Transverse colon (tissue), 3 donors: ENCODE results near the gene UNC119.

Experiments used
- CTCF ChIP-seq, 5 experiments: fragments of 200-600 bp in 3 of 5; fragments of 450-650 bp in 2 of 5; sonication (generic) in 3 of 5; IDR thresholded peaks; 1 replicate in 2 of 5; 2 replicates in 3 of 5; pipeline ENCODE4 v1.5.1; 2016 to 2017; ENCODE audit warnings: antibody characterized with exemption in 5 of 5, inconsistent platforms in 3 of 5, mild to moderate bottlenecking in 2 of 5, moderate library complexity in 1 of 5
- EP300 ChIP-seq: sonication (generic); formaldehyde crosslinking; IDR thresholded peaks from one replicate; pipeline ENCODE4 v1.6.1; 2017; ENCODE audit warnings: antibody characterized with exemption, low read depth
- POLR2A ChIP-seq: fragments of 450-650 bp; IDR thresholded peaks from one replicate; pipeline ENCODE4 v1.6.1; 2016; ENCODE audit warnings: antibody characterized with exemption, mild to moderate bottlenecking, moderate library complexity

- no peak for TF ChIP-seq CTCF (IDR thresholded peaks at IDR 0.05)
- no peak for TF ChIP-seq POLR2A
- TF ChIP-seq EP300: no peak
Observed at GRCh38 chr17:28500712-28501379, 51.6 kb downstream of the UNC119 start.
